GM12873 (cell line): ENCODE data around the gene CACNA1E.

Experiments
- CTCF ChIP-seq: IDR thresholded peaks from 2 replicates; pipeline ENCODE4 v1.5.1; 2012; ENCODE audit warnings: low read depth, mild to moderate bottlenecking, moderate library complexity, low read length, control low read depth; ENCODE audit not compliant: insufficient read depth; ENCODE audit errors: missing control alignments

CACNA1E gene

GRCh38 chr1:181804989-181805388, 321.7 kb downstream of the CACNA1E start:
- TF ChIP-seq CTCF: no peak

- no peak for TF ChIP-seq CTCF
Measured at GRCh38 chr1:181806746-181807145, 323.4 kb downstream of the CACNA1E start.

GRCh38 chr1:181807251-181807650, 323.9 kb downstream of the CACNA1E start:
- no peak for TF ChIP-seq CTCF

GRCh38 chr1:181809991-181810545, 326.8 kb downstream of the CACNA1E start:
- no peak for TF ChIP-seq CTCF

GRCh38 chr1:181812208-181812607, 328.9 kb downstream of the CACNA1E start:
- TF ChIP-seq CTCF: no peak

- TF ChIP-seq CTCF: no peak
Measured at GRCh38 chr1:181813266-181813665, 329.9 kb downstream of the CACNA1E start.

- no peak for TF ChIP-seq CTCF
Measured at GRCh38 chr1:181816608-181817007, 333.3 kb downstream of the CACNA1E start.
